NCI-H82 (cell line): Measurements from ENCODE around the gene UROD.
"Not testable (repeated sequence)": the region's sequence is repeated elsewhere in the genome, so short reads cannot be mapped to it uniquely, and the experiment has no call there.

Source experiments
- DNase-seq: peaks from one replicate; lab custom pipeline; 2025; lab: John Stamatoyannopoulos, UW

Gene UROD

GRCh38 chr1:45011837-45012638 is at the start of gene UROD:
TSS of gene UROD (plus strand) at chr1:45012254. CDS start at chr1:45012266, 12 bp downstream.
- DNase-seq, result peak; percentile 98

- peak; percentile 81 for DNase-seq
Measured at GRCh38 chr1:44962729-44963128, 49.3 kb upstream of the UROD start.

GRCh38 chr1:44964396-44964795 is 47.7 kb upstream of the UROD start:
- DNase-seq, result no peak

GRCh38 chr1:44970317-44970716 is 41.7 kb upstream of the UROD start:
- no peak for DNase-seq

- no peak for DNase-seq
Measured at GRCh38 chr1:44973645-44974044, 38.4 kb upstream of the UROD start.

- no peak for DNase-seq
Measured at GRCh38 chr1:44976252-44976651, 35.8 kb upstream of the UROD start.

- DNase-seq, result not testable (repeated sequence)
Measured at GRCh38 chr1:44977372-44977771, 34.7 kb upstream of the UROD start.

- no peak for DNase-seq
Measured at GRCh38 chr1:44985747-44986359, 26.2 kb upstream of the UROD start.

GRCh38 chr1:44988531-44989156 is 23.4 kb upstream of the UROD start:
- DNase-seq, result no peak

- no peak for DNase-seq
Measured at GRCh38 chr1:44994309-44994898, 17.6 kb upstream of the UROD start.

- DNase-seq, result no peak
Measured at GRCh38 chr1:44995467-44996238, 16.4 kb upstream of the UROD start.

GRCh38 chr1:44999232-44999631 is 12.8 kb upstream of the UROD start:
- peak; percentile 87 for DNase-seq

GRCh38 chr1:45001011-45001481 is 11.0 kb upstream of the UROD start:
- no peak for DNase-seq

GRCh38 chr1:45001576-45001975 is 10.5 kb upstream of the UROD start:
- not testable (repeated sequence) for DNase-seq

- DNase-seq, result no peak
Measured at GRCh38 chr1:45002650-45003645, 9.1 kb upstream of the UROD start.

GRCh38 chr1:45003741-45004140 is 8.3 kb upstream of the UROD start:
- no peak for DNase-seq

- no peak for DNase-seq
Measured at GRCh38 chr1:45004281-45004920, 7.7 kb upstream of the UROD start.

GRCh38 chr1:45005761-45006160 is 6.3 kb upstream of the UROD start:
- DNase-seq, result no peak

GRCh38 chr1:45007311-45007710 is 4.7 kb upstream of the UROD start:
- DNase-seq, result no peak

- DNase-seq, result no peak
Measured at GRCh38 chr1:45008076-45008475, 4.0 kb upstream of the UROD start.
